Jurkat, Clone E6-1 (cell line): ENCODE data around the gene KCP. TPM values are rescaled to one million over a fixed set of nuclear protein-coding genes. Genes with fewer than 3 reads are reported as not detected.
A peak's percentile ranks its signal among the peaks of the same experiment; 100 is the strongest.
"Not testable (repeated sequence)": the region's sequence is repeated elsewhere in the genome, so short reads cannot be mapped to it uniquely, and the experiment has no call there.

Source experiments
- DNase-seq: peaks from one replicate; pipeline ENCODE4 v3.0.0-alpha.2; 2011; ENCODE audit warnings: low read depth, low spot score
- H3K4me3 ChIP-seq: 2 replicates; pipeline ENCODE4 v1.5.1; 2011; ENCODE audit warnings: mild to moderate bottlenecking, low read length, control low read depth, moderate library complexity
- polyA plus RNA-seq: library from polyadenylated mRNA; unstranded; fragments of >200 nt; gene quantifications from one replicate; pipeline ENCODE4 v1.2.1, GENCODE V29; 2012; ENCODE audit warnings: missing spikeins; ENCODE audit not compliant: insufficient read length, insufficient read depth

Gene KCP
- polyA plus RNA-seq, result 2.0 TPM

DNA sequence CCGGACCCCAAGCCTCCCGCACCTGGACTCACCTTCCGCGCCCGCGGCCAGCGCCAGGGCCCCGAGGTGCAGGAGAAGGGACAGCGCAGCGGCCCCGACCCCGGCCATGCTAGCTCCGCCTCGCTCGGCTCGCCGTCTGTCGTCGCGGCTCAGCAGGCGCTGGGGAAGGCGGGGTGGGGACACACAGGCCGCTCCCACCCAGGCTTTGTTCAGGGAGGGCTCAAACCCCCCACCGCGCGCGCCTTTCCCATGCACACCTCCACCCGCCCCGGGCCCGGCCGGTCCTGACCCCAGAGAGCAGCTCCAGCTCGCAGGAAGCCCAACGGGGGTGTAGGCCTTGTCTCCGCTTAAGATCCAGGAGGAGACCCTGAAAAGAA is at the start of gene KCP:
Gene KCP (minus strand): TSS at position 141 of the 377 bp plus-strand sequence. CDS start 33 bp downstream, at position 108.
- no peak within 1 kb of the TSS for H3K4me3 ChIP-seq
- no peak for DNase-seq

DNA sequence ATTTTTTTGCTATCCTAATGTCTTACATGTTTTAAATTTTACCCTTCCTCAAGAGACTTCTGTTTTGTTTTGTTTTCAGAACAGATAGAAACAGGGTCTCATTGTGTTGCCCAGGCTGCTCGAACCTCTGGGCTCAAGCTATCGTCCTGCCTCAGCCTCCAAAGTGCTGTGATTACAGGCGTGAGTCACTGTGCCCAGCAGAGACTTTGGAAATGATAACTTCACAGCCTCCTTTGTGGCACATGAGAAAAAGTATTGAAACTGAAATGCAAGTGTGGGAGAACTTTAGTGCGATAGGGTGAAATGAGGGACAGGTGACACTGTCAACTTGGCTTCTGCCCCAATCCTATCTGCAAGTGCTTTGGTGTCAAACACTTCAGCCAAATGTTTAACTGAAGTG is 48.8 kb upstream of the KCP start:
- H3K4me3 ChIP-seq, result no peak overlapping the region
- DNase-seq, result no peak

DNA sequence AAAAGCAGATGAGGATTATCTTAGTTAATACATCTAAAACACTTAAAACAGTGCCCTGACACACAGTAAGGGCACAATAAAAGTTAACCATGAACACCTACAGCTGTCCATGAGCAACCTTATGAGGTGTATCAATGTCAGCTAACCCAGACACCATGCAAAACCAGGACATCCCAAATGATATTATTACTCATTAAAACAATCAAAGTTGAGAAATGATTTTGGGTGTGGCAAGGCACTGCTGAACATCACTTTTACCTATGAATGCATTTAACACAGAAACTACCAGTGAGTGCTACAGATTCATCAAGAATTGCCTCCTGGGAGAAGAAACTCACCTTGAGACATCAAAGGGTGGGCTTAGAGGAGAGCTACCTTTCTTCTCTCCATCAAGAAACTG is 45.5 kb upstream of the KCP start:
- no peak overlapping the region for H3K4me3 ChIP-seq
- DNase-seq, result no peak

DNA sequence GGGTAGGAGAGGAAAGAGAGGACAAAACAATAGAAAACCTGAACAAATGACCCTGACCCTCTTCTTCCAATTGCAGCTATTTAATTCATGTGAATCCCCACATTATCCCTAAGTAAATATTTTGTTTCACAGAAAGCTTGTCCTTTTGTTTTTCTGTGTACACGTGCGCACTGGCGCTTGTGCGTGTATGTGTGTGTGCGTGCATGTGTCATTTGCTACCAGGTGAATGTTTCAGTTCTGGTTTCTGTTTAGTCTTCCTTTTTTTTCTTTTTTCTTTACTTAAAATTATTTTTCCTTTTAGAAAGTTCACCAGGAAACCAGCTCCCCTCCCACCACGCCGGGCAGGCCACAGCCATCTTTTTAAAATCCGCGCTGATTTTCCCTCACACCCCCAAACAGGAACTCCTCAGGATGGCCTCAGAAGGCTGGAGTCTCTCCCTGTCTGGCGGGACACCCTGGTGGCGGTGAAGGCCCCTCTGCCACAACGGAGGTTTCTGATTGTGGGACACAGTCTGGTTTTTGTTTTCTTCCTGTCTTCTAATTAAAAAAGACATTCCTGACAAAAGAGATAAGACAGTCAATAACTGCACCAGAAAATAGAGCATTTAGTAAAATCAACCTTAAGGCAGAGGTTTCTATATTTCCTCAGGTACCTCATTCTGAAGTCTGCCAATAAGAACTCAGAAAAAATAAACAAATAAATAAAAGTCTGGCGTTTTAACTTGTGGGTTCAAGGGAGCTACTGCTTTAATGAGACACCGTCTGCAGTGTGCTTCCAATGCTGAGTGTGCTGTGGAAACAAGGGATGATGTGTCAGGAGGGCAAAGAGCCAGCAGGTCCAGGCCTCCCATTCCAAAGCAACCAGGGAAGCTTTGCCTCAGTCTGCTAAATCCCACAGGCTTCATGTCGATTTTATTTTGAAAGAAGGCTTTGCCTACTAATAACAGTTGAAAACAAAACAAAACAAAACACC is 44.6 kb upstream of the KCP start:
- DNase-seq, result no peak

DNA sequence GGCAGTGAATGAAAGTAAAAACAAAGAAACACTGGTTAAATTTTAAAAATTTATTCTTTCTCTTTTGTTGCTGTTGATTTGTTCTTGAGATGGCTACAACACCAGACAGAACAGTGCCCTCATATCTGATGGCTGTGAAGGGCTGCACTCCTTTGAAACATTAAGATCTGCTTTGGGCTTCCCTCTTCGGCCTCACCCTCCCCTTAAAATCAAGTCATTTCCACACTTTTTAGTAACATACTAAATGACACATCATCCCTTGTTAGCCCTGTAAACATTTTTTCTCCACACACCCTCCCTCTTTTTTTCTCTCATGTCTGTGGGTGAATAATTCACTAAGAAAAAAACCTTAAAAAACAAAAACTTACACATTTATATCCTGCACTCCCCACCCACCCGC is 43.6 kb upstream of the KCP start:
- no peak overlapping the region for H3K4me3 ChIP-seq
- DNase-seq, result no peak

More for the DNA sequence above, 44.6 kb upstream of the KCP start:
- H3K4me3 ChIP-seq, result no peak overlapping the region

DNA sequence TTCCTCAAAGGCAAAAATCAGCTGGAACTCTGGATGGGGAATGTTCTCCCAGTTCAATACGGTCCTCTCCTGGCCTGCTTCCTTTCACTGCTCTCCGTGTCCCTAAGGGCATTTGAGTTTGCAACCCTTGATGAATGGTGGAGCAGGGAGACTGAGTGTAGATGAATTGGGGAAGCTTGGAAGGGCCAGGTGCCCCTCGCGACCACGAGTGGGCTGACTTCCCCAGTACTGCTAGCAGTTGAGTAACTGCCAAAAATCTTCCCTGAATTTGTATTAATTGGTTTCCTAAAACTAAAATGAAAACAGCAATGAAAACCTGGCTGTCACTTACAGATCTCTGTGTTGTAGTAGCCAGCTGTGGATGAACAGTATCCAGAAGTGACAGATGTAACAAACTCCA is 40.8 kb upstream of the KCP start:
- H3K4me3 ChIP-seq, result no peak overlapping the region
- DNase-seq, result no peak

DNA sequence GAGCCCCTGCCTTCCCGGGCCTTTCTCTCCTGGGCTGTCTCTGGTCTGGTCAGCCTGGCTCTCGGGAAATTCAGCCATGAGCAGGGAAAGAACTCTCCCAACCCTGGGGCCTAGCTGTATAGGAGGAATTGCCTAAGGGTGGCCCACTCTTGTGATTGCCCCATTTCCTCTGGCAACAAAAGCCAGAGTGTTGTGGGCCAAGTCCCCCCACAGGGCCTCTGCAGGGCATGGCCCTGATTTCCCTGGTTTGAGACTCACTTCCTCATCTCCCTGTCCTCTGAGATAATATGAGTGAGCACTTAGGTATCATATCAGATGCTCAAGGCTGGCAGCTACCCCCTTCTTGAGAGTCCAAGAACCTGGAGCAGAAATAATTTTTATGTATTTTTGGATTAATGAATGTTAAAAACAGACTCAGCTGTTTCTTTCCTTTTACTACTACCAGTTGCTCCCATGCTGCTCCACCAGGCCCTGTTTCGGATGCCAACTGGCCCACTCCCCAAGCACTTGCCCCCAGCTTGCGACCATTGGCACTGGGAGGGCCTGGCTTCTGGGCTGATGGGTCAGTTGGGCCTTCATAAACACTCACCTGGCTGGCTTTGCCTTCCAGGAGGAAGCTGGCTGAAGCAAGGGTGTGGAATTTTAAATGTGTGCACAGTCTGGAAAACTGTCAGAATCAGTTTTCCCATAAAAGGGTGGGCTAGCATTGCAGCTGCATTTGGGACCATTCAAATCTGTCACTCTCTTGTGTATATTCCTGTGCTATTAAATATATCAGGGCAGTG is 38.7 kb upstream of the KCP start:
- no peak for DNase-seq

DNA sequence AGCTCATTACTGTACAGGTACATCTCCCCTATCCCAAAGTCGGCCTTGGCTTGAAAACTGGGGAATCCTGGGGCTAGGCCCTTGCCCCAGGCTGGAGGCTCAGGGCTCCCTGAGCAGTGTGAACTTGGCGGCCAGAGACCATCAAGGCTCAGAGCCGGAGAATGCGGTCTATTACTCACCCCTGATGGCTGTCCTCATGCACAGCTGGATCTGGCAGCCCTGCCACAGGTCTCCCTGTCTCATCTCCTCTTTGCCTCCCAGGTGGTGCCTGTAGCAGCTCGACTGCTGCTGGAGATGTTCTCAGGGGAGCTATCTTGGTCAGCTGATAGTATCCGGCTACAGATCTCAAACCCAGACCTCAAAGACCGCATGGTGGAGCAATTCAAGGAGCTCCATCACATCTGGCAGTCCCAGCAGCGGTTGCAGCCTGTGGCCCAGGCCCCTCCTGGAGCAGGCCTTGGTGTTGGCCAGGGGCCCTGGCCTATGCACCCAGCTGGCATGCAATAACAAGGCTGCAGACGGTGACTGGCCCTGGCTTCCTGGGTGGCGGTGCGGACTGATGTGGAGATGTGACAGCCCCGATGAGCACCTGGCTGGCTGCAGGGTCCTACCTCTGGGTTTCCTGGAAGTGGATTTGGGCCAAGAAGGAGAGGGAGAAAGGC is 37.9 kb upstream of the KCP start:
- DNase-seq, result no peak
- no peak overlapping the region for H3K4me3 ChIP-seq

More for the DNA sequence above, 38.7 kb upstream of the KCP start:
- H3K4me3 ChIP-seq, result no peak overlapping the region

DNA sequence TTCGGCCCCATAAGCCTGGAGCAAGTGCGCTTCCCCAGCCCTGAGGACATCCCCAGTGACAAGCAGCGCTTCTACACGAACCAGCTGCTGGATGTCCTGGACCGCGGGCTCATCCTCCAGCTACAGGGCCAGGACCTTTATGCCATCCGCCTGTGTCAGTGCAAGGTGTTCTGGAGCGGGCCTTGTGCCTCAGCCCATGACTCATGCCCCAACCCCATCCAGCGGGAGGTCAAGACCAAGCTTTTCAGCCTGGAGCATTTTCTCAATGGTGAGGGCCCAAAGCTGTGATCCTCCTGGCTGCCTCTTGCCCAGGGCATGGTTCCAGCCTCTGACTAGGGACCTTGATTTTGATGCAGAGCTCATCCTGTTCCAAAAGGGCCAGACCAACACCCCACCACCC is 37.3 kb upstream of the KCP start:
- no peak overlapping the region for H3K4me3 ChIP-seq
- no peak for DNase-seq

DNA sequence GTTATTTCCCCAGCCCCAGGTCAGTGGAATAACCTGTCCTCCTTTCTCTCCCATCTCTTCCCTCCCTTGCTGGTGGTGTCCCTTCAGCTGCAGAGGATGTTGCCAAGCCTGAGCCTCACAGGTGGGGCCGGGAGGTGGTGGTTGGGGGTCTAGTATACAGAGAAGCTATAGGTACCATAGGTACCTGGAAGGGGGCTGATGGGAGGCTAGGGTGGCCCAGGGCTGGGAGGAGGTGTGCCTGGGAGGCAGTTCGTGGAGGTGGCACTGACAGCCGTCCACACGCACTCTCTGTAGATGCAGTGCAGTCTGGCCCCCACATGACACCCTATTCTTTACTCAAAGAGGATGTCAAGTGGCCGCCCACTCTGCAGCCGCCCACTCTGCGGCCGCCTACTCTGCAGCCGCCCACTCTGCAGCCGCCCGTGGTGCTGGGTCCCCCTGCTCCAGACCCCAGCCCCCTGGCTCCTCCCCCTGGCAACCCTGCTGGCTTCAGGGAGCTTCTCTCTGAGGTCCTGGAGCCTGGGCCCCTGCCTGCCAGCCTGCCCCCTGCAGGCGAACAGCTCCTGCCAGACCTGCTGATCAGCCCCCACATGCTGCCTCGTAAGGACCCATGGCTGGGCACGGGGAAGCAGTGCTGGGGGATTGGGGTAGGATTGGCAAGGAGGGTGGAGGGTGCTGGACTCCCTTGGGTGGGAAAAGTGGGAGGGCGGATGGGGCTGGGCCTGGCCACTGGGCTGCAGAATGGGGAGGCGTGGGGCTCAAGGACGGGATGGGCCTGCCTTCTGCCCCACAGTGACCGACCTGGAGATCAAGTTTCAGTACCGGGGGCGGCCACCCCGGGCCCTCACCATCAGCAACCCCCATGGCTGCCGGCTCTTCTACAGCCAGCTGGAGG is 36.7 kb upstream of the KCP start:
- H3K4me3 ChIP-seq, result no peak overlapping the region
- DNase-seq, result no peak

DNA sequence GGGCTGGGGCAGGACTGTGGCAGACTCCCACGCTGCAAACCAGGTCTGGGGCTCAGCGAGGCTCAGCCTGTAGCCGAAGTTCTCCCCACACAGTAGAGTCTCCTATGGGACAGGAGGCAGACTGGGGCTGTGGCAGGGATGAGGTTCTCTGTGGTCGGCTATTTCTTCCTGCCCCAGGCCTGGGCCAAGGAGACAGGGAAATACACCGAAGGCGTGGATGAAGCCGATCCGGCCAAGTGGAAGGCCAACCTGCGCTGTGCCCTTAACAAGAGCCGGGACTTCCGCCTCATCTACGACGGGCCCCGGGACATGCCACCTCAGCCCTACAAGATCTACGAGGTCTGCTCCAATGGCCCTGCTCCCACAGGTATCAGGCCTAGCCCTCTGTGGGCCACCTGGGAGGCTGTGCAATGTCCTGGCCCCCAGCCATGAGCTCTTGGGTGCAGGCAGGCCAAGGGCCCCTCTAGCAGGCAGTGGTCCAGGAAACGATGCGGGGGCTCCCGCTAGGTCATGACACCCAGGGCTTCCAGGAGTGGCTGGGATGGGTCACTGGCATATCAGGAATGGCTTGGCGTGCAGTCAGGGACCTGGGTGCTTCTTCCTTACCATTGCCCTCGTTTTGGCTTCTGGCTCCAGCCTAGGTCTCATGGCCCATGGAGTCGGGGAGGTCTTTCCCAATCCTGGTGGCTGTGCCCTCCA is 35.3 kb upstream of the KCP start:
- DNase-seq, result no peak
- no peak overlapping the region for H3K4me3 ChIP-seq

DNA sequence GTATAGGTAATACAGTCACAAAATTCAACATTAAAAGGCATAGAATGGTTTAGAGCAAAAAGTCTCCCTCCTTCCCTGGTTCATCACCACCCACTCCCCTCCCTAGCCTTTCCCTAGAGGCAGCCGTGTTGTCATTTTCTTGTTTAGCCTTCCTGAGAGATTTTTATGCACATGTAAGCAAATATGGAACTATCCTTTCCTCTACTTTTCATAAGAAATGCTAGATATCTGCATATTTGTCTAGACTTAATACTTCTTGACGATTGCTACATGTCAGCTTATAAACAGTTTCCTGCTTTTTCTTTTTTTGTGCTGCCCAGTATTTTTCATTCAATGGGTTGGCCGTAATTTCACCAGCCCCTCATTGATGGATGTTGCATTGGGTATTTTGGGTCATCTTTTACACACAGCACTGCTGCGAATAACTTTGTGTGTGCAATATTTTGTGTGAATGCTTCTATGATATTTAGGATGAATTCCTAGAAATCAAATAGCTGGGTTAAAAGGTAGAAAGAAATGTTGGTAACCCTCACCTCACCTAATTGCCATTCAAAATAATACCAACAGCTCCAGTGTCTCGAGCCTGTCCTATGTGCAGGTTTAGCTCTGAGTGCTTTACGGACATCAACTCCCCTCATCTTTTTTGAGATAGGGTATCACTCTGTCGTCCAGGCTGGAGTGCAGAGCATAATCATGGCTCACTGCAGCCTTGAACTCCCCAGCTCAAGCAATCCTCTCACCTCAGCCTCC is 34.2 kb upstream of the KCP start:
- no peak overlapping the region for H3K4me3 ChIP-seq
- no peak for DNase-seq

DNA sequence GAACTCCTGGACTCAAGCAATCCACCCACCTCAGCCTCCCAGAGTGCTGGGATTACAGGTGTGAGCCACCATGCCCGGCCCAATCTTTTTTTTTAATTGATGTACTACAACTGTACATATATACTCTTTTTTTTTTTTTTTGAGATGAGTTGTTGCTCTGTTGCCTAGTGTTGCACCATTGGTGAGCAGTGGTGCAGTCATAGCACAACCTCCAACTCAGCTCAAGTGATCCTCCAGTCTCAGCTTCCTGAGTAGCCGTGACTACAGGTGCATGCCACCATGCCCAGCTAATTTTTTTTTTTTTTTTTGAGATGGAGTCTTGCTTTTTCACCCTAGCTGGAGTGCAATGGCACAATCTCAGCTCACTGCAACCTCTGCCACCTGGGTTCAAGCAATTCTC is 32.7 kb upstream of the KCP start:
- H3K4me3 ChIP-seq, DNase-seq: not testable (repeated sequence)

DNA sequence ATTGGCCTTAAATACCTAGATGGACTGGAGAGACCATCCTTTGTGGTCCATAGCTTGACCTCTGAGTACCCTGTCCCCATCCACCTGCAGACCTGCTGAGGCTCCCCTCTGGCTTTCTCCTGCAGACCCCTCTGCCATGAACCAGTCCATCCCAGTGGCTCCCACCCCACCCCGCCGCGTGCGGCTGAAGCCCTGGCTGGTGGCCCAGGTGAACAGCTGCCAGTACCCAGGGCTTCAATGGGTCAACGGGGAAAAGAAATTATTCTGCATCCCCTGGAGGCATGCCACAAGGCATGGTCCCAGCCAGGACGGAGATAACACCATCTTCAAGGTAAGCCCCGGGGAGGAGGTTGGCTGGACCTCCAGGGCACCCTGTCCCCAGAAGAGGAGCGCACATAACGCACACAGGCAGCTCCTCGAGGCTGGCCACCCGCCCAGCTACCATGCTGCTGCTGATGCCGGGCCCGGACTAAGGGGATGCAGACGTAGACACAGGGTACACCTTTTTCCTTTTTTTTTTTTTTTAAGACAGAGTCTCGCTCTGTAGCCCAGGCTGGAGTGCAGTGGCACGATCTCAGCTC is 31.5 kb upstream of the KCP start:
- no peak overlapping the region for H3K4me3 ChIP-seq
- no peak for DNase-seq

DNA sequence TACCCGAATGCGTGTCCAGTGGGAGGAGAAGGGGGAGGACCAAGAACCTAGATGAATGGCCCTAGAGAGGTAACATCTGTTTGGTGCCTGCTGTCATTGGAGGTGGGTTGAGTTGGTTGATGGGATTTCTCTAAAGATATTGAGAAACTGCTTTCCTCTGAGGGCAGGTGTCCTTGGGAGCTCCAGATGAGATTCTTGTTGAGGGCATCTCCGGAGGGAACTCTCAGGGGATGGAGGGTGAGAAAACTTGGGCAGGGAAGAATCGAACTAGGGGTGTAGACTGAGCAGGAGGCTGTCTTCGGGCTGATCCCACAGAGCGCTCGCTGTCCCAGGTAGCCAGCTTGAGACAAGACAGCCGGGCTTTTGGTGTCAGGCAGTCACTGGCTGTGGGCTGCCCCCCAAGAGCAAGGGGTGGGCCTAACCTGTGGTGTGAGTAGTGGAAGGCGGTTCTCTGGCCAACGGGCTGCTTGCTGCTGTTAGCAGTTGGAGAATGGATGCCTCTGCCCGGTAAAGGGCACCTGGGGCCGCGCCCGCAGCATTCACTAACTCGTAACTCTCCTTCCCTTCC is 30.9 kb upstream of the KCP start:
- H3K4me3 ChIP-seq, result 0 out of 2 replicates have a peak overlapping the region, but pooled peaks have one; percentile 1
- no peak for DNase-seq

DNA sequence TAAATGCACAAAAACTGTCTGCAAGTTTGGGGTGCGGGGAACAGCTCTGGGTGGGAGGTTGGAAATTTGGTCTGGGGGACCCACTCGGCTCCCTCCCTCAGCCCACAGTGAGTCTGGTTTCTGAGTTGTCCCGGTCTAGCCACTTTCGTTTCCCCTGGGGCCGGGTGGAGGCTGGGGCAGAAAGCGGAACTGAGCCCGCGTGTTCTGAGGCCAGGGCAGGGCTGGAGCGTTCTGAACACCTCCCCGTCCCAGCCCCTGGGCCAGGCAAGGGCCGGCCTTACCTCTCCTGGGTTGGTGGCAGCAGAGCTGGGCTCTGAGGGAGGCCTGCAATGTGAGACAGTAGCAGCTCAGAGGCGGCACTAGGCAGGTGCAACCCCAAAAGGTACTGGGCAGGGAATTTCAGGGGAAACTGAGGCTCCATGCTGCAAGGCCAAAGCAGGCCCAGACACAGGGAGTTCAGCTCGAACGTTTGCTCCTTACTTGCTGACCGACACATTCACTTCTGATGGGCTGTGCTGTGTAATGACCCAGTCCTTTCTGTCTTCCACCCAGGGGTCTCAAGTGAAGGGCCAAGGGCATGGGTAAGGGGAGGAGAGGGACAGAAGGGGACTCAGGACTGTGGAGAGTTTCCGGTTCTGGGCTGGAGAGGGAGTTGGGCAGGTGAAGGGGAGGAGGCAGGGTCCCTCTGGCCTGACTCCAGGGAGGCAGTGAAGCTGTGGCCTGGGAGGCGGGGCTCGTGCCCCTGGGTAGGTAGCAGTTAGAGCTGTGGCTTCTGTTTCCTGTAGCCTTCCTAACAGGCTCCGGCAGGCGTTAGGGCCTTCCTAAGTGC is 30.2 kb upstream of the KCP start:
- H3K4me3 ChIP-seq, result no peak overlapping the region
- peak; percentile 39 for DNase-seq
